HG03175 (cell line): ENCODE measurements around the gene CHPT1.
A peak's percentile ranks its signal among the peaks of the same experiment; 100 is the strongest.
"Not testable (repeated sequence)": the region's sequence is repeated elsewhere in the genome, so short reads cannot be mapped to it uniquely, and the experiment has no call there.

Source experiments
- ATAC-seq: cut with Tn5 transposase; IDR thresholded peaks from one replicate; pipeline ENCODE4 v1.9.1; 2021; ENCODE audit warnings: mild to moderate bottlenecking, moderate library complexity; ENCODE audit not compliant: unreplicated experiment

The CHPT1 gene

GRCh38 chr12:101681627-101682026 lies 15.8 kb upstream of the CHPT1 start:
- ATAC-seq, result not testable (repeated sequence)

GRCh38 chr12:101685092-101685491 lies 12.3 kb upstream of the CHPT1 start:
- ATAC-seq, result no peak

- ATAC-seq, result no peak
Observed at GRCh38 chr12:101686176-101686575, 11.3 kb upstream of the CHPT1 start.

- ATAC-seq, result no peak
Observed at GRCh38 chr12:101690544-101691098, 6.8 kb upstream of the CHPT1 start.

GRCh38 chr12:101691503-101692096 lies 5.8 kb upstream of the CHPT1 start:
- ATAC-seq, result no peak

- ATAC-seq, result no peak
Observed at GRCh38 chr12:101694297-101694848, 3.1 kb upstream of the CHPT1 start.

GRCh38 chr12:101694986-101695385 lies 2.5 kb upstream of the CHPT1 start:
- no peak for ATAC-seq

- no peak for ATAC-seq
Observed at GRCh38 chr12:101695706-101696105, 1.7 kb upstream of the CHPT1 start.

- ATAC-seq, result no peak
Observed at GRCh38 chr12:101696251-101697196, 916 bp upstream of the CHPT1 start.

GRCh38 chr12:101697930-101698799 lies 725 bp downstream of the CHPT1 start:
- peak; percentile 37 for ATAC-seq

- ATAC-seq, result no peak
Observed at GRCh38 chr12:101698800-101699347, 1.4 kb downstream of the CHPT1 start.

- ATAC-seq, result no peak
Observed at GRCh38 chr12:101700299-101700820, 2.9 kb downstream of the CHPT1 start.

- no peak for ATAC-seq
Observed at GRCh38 chr12:101703487-101703886, 6.0 kb downstream of the CHPT1 start.

- no peak for ATAC-seq
Observed at GRCh38 chr12:101706403-101706802, 9.0 kb downstream of the CHPT1 start.

GRCh38 chr12:101707131-101707782 lies 9.8 kb downstream of the CHPT1 start:
- no peak for ATAC-seq

GRCh38 chr12:101710288-101710687 lies 12.8 kb downstream of the CHPT1 start:
- no peak for ATAC-seq

GRCh38 chr12:101713059-101713682 lies 15.7 kb downstream of the CHPT1 start:
- no peak for ATAC-seq

GRCh38 chr12:101713930-101714329 lies 16.5 kb downstream of the CHPT1 start:
- no peak for ATAC-seq

- ATAC-seq, result no peak
Observed at GRCh38 chr12:101714877-101715444, 17.5 kb downstream of the CHPT1 start.
